A549 (cell line): ENCODE results near the gene SYCE3. TPM values are rescaled to one million over a fixed set of nuclear protein-coding genes. Genes with fewer than 3 reads are reported as not detected.

ENCODE experiments used
- ATAC-seq, 2 experiments: fragments of 200-7000 bp in 1 of 2; fragments of >200 bp in 1 of 2; cut with Nextera tagmentation in 1 of 2; cut with Tn5 transposase in 1 of 2; 3 replicates each; pipeline versions ENCODE4 v1.8.0 to v1.9.1; 2018 to 2020; ENCODE audit warnings: mild to moderate bottlenecking in 1 of 2, moderate library complexity in 1 of 2
- CTCF ChIA-PET: fragments of 300-600 bp; sonication (Branson Sonifier 250); formaldehyde crosslinking; extraction: SDS; loops from one replicate; lab custom pipeline; 2021; ENCODE audit warnings: antibody characterized with exemption, inconsistent platforms; lab: Yijun Ruan, JAX
- POLR2A ChIA-PET: fragments of 350-600 bp; formaldehyde crosslinking; extraction: SDS; loops from one replicate; lab custom pipeline; 2021; ENCODE audit warnings: antibody characterized with exemption, inconsistent platforms; lab: Yijun Ruan, JAX
- DNase-seq, 2 experiments: peaks; one replicate each; pipeline versions ENCODE4 v3.0.0 to v3.0.0-alpha.2; 2011 to 2016; ENCODE audit warnings: low read depth in 1 of 2, low spot score in 1 of 2
- FAIRE-seq: peaks from 2 replicates; lab custom pipeline; 2011; peaks lifted over from hg19 to GRCh38; lab: Jason Lieb, UNC
- H3K27ac ChIP-seq, 2 experiments: fragments of >200 bp; sonication (Bioruptor Twin); formaldehyde crosslinking; 3 replicates each; pipeline ENCODE4 v1.5.1; 2016 to 2017
- H3K4me1 ChIP-seq: fragments of >200 bp; sonication (Bioruptor Twin); formaldehyde crosslinking; 3 replicates; pipeline ENCODE4 v1.6.1; 2016
- H3K4me2 ChIP-seq: fragments of >200 bp; sonication (Bioruptor Twin); formaldehyde crosslinking; 3 replicates; pipeline ENCODE4 v1.6.1; 2016
- H3K4me3 ChIP-seq: fragments of >200 bp; sonication (Bioruptor Twin); formaldehyde crosslinking; 3 replicates; pipeline ENCODE4 v1.5.1; 2016
- H3K9me3 ChIP-seq: fragments of >200 bp; sonication (Bioruptor Twin); formaldehyde crosslinking; 3 replicates; pipeline ENCODE4 v1.6.1; 2016
- CBX2 ChIP-seq: fragments of 200-600 bp; sonication (generic); IDR thresholded peaks from 2 replicates; pipeline ENCODE4 v1.6.1; 2016; ENCODE audit warnings: low read depth, mild to moderate bottlenecking, borderline replicate concordance
- CBX8 ChIP-seq: fragments of 200-600 bp; sonication (generic); IDR thresholded peaks from 2 replicates; pipeline ENCODE4 v1.6.1; 2016
- CEBPB ChIP-seq, 2 experiments: fragments of >200 bp in 1 of 2; sonication (Bioruptor Twin) in 1 of 2; formaldehyde crosslinking in 1 of 2; IDR thresholded peaks; 2 replicates each; pipeline ENCODE4 v1.6.1; 2012 to 2016
- CHD2 ChIP-seq: fragments of 150-350 bp; IDR thresholded peaks from 2 replicates; pipeline ENCODE4 v1.6.1; 2014; ENCODE audit warnings: low read length; ENCODE audit not compliant: partially characterized antibody
- CTCF ChIP-seq: fragments of >200 bp; sonication (Bioruptor Twin); formaldehyde crosslinking; IDR thresholded peaks from 3 replicates; pipeline ENCODE4 v1.5.1; 2016
- E2F6 ChIP-seq: IDR thresholded peaks from 2 replicates; pipeline ENCODE4 v1.6.1; 2012; ENCODE audit warnings: low read depth, borderline replicate concordance
- EHMT2 ChIP-seq: fragments of 200-600 bp; sonication (generic); IDR thresholded peaks from 2 replicates; pipeline ENCODE4 v1.6.1; 2016; ENCODE audit warnings: antibody characterized with exemption, low read depth, mild to moderate bottlenecking, moderate library complexity
- ELK1 ChIP-seq: fragments of 150-350 bp; IDR thresholded peaks from 2 replicates; pipeline ENCODE4 v1.6.1; 2014; ENCODE audit warnings: low read depth, mild to moderate bottlenecking, low read length
- EP300 ChIP-seq, 2 experiments: fragments of >200 bp; sonication (Bioruptor Twin); formaldehyde crosslinking; IDR thresholded peaks; 2 replicates in 1 of 2; 3 replicates in 1 of 2; pipeline ENCODE4 v1.6.1; 2016 to 2017
- GATA3 ChIP-seq: IDR thresholded peaks from 2 replicates; pipeline ENCODE4 v1.6.1; 2012; ENCODE audit warnings: borderline replicate concordance
- HDAC2 ChIP-seq: fragments of 200-600 bp; sonication (generic); IDR thresholded peaks from 2 replicates; pipeline ENCODE4 v1.6.1; 2016
- HEYL ChIP-seq: fragments of 250-450 bp; sonication (Bioruptor Pico); IDR thresholded peaks from 2 replicates; pipeline ENCODE4 v1.8.0; 2021; ENCODE audit warnings: mild to moderate bottlenecking, moderate library complexity
- HMGXB4 ChIP-seq: fragments of 250-450 bp; sonication (Bioruptor Pico); IDR thresholded peaks from 2 replicates; pipeline ENCODE4 v1.5.0; 2021; ENCODE audit warnings: mild to moderate bottlenecking, moderate library complexity, borderline replicate concordance
- HOXB13 ChIP-seq: fragments of 250-450 bp; sonication (Bioruptor Pico); IDR thresholded peaks from 2 replicates; pipeline ENCODE4 v1.5.0; 2020; ENCODE audit warnings: low read depth, mild to moderate bottlenecking, moderate library complexity
- JUN ChIP-seq, 2 experiments: fragments of >200 bp; sonication (Bioruptor Twin); formaldehyde crosslinking; IDR thresholded peaks; 2 replicates in 1 of 2; 3 replicates in 1 of 2; pipeline ENCODE4 v1.6.1; 2016 to 2017
- JUNB ChIP-seq: fragments of >200 bp; sonication (Bioruptor Twin); formaldehyde crosslinking; IDR thresholded peaks from 2 replicates; pipeline ENCODE4 v1.6.1; 2016
- KDM1A ChIP-seq: fragments of 200-600 bp; sonication (generic); IDR thresholded peaks from 2 replicates; pipeline ENCODE4 v1.6.1; 2016; ENCODE audit warnings: low read depth, mild to moderate bottlenecking
- MYC ChIP-seq: IDR thresholded peaks from 2 replicates; pipeline ENCODE4 v1.6.1; 2012; ENCODE audit warnings: mild to moderate bottlenecking, inconsistent platforms, low read length, improper control_type of control experiment, borderline replicate concordance
- NFE2L2 ChIP-seq: fragments of 150-350 bp; conservative IDR thresholded peaks from 2 replicates; pipeline ENCODE4 v1.6.1; 2014; ENCODE audit warnings: low read length
- NPAS2 ChIP-seq: fragments of 250-450 bp; sonication (Bioruptor Pico); IDR thresholded peaks from 2 replicates; pipeline ENCODE4 v1.8.0; 2022; ENCODE audit warnings: mild to moderate bottlenecking, moderate library complexity, borderline replicate concordance
- RAD21 ChIP-seq, 2 experiments: fragments of >200 bp in 1 of 2; sonication (Bioruptor Twin) in 1 of 2; formaldehyde crosslinking in 1 of 2; IDR thresholded peaks in 1 of 2; conservative IDR thresholded peaks in 1 of 2; 2 replicates in 1 of 2; 3 replicates in 1 of 2; pipeline ENCODE4 v1.6.1; 2012 to 2018; ENCODE audit warnings: inconsistent platforms in 1 of 2
- RARB ChIP-seq: fragments of 250-450 bp; sonication (Bioruptor Pico); IDR thresholded peaks from 2 replicates; pipeline ENCODE4 v1.8.0; 2021; ENCODE audit warnings: mild to moderate bottlenecking, moderate library complexity
- RCOR1 ChIP-seq: fragments of 150-350 bp; IDR thresholded peaks from 2 replicates; pipeline ENCODE4 v1.6.1; 2014; ENCODE audit warnings: antibody characterized with exemption, low read length, low read depth
- RNF2 ChIP-seq: fragments of 200-600 bp; sonication (generic); IDR thresholded peaks from 2 replicates; pipeline ENCODE4 v1.6.1; 2016; ENCODE audit warnings: low read depth, mild to moderate bottlenecking, antibody characterized with exemption, moderate library complexity, borderline replicate concordance
- SMC3 ChIP-seq: fragments of >200 bp; sonication (Bioruptor Twin); formaldehyde crosslinking; IDR thresholded peaks from 3 replicates; pipeline ENCODE4 v1.6.1; 2018; ENCODE audit warnings: inconsistent platforms
- TP53 ChIP-seq: fragments of 250-450 bp; sonication (Bioruptor Pico); IDR thresholded peaks from 2 replicates; pipeline ENCODE4 v1.5.0; 2021; ENCODE audit warnings: mild to moderate bottlenecking, moderate library complexity
- USF2 ChIP-seq: fragments of 450-650 bp; IDR thresholded peaks from 2 replicates; pipeline ENCODE4 v1.6.1; 2014; ENCODE audit warnings: antibody characterized with exemption
- WGBS: methylation state at CpG from one replicate; pipeline ENCODE4 v1.1.6; 2017; ENCODE audit errors: missing lambda C conversion rate; 5-methylcytosine and 5-hydroxymethylcytosine counted together
- polyA plus RNA-seq, 4 experiments: library from polyadenylated mRNA; depleted of rRNA in 3 of 4; stranded (reverse); fragments of >200 nt; fragmentation: RNase III in 1 of 4; extraction: RNeasy Plus Mini Kit Qiagen cat#74134 plus additional on column Dnase treatment in 1 of 4; gene quantifications; 2 replicates in 3 of 4; 3 replicates in 1 of 4; pipeline ENCODE4 v1.2.3, GENCODE V29; 2011 to 2017

SYCE3 gene
- polyA plus RNA-seq, 2 of the 4 experiments (the other 2 are of a cell fraction), result 0.45 to 0.59 TPM

GRCh38 chr22:50569041-50569459 is 6.3 kb upstream of the SYCE3 start:
- 89% methylated on average over 4 of the region's 8 CpGs for WGBS
- Histone ChIP-seq H3K9me3 (no peaks in the 10 kb centered on the region), H3K27ac (no peak overlapping the region), H3K4me2 (no peak overlapping the region), H3K4me1 (no peaks in the 10 kb centered on the region), H3K4me3 (no peak overlapping the region)
- DNase-seq (no peak), FAIRE-seq (no peak), ATAC-seq (no peak)
- TF ChIP-seq USF2 (no peak), JUNB (no peak), CBX8 (no peak), SMC3 (no peak), RARB (no peak), GATA3 (no peak), HOXB13 (CRISPR knock-in tag) (no peak), CHD2 (no peak), RNF2 (no peak), E2F6 (no peak), NPAS2 (CRISPR knock-in tag) (no peak), HEYL (CRISPR knock-in tag) (no peak), CBX2 (no peak), RAD21 (conservative IDR thresholded peaks at IDR 0.05 in 1 of 2, IDR thresholded peaks at IDR 0.05 in 1 of 2) (no peak), CEBPB (IDR thresholded peaks at IDR 0.05) (no peak)
- ChIA-PET POLR2A (no interaction called here), CTCF (interaction anchor here (0.6 to 3.0 kb wide), 2 partner anchors 52 to 101 kb away, joined by 3 to 10 read pairs; no protein-coding TSS in a partner anchor)

GRCh38 chr22:50568626-50569025 is 5.9 kb upstream of the SYCE3 start:
- WGBS, result 94% methylated on average over 7 of the region's 7 CpGs

More at GRCh38 chr22:50568626-50569025, 5.9 kb upstream of the SYCE3 start:
- ATAC-seq (no peak), DNase-seq (no peak), FAIRE-seq (no peak)
- POLR2A ChIA-PET, result no interaction called here
- no peak overlapping the region for H3K27ac ChIP-seq
- H3K9me3 ChIP-seq, result no peaks in the 10 kb centered on the region
- H3K4me3 ChIP-seq, result no peak overlapping the region
- H3K4me1 ChIP-seq, result no peaks in the 10 kb centered on the region
- CTCF ChIA-PET, result interaction anchor here (3.0 kb wide), 1 partner anchor 52 kb away, joined by 10 read pairs; no protein-coding TSS in a partner anchor
- H3K4me2 ChIP-seq, result no peak overlapping the region
- no peak for TF ChIP-seq TP53 (CRISPR knock-in tag)
- TF ChIP-seq HDAC2, result no peak
- TF ChIP-seq E2F6, result no peak
- TF ChIP-seq CBX2, result no peak
- no peak for TF ChIP-seq EHMT2
- no peak for TF ChIP-seq JUN (IDR thresholded peaks at IDR 0.05)
- no peak for TF ChIP-seq KDM1A
- TF ChIP-seq ELK1, result no peak
- TF ChIP-seq HEYL (CRISPR knock-in tag), result no peak
- TF ChIP-seq CTCF, result no peak
- TF ChIP-seq HMGXB4 (CRISPR knock-in tag), result no peak
- no peak for TF ChIP-seq NFE2L2
- TF ChIP-seq EP300 (IDR thresholded peaks at IDR 0.05), result no peak
- no peak for TF ChIP-seq CEBPB (IDR thresholded peaks at IDR 0.05)
- no peak for TF ChIP-seq RCOR1
- no peak for TF ChIP-seq MYC
- TF ChIP-seq RAD21 (conservative IDR thresholded peaks at IDR 0.05 in 1 of 2, IDR thresholded peaks at IDR 0.05 in 1 of 2), result no peak
- no peak for TF ChIP-seq HOXB13 (CRISPR knock-in tag)
- no peak for TF ChIP-seq RNF2
